Heart left ventricle (tissue), 16 donors: ENCODE data around the gene MAS1. TPM values are rescaled to one million over a fixed set of nuclear protein-coding genes. Genes with fewer than 3 reads are reported as not detected.

Experiments
- ATAC-seq, 4 donors: fragments of 200-7000 bp; cut with Tn5 transposase; one replicate each; pipeline ENCODE4 v1.9.1; 2020 to 2022; ENCODE audit warnings: moderate library complexity in 4 of 4, mild to moderate bottlenecking in 3 of 4, moderate number of reproducible peaks in 1 of 4
- DNase-seq, 5 donors: peaks; one replicate each; pipeline ENCODE4 v3.0.0-alpha.2; 2020
- H3K27ac ChIP-seq, 12 donors: fragments of 200-600 bp; sonication (generic) in 4 of 12; one replicate each; pipeline versions ENCODE4 v1.5.0 to v1.8.0; 2016 to 2022; ENCODE audit warnings: mild to moderate bottlenecking in 2 of 12
- H3K27me3 ChIP-seq, 9 donors: fragments of 200-600 bp; sonication (generic) in 2 of 9; one replicate each; pipeline versions ENCODE4 v1.5.1 to v1.8.0; 2016 to 2022; ENCODE audit warnings: mild to moderate bottlenecking in 3 of 9
- H3K36me3 ChIP-seq, 9 donors: fragments of 200-600 bp; sonication (generic) in 2 of 9; one replicate each; pipeline versions ENCODE4 v1.5.0 to v1.8.0; 2018 to 2022; ENCODE audit warnings: mild to moderate bottlenecking in 2 of 9
- H3K4me1 ChIP-seq, 12 donors: fragments of 200-600 bp; sonication (generic) in 4 of 12; one replicate each; pipeline versions ENCODE4 v1.5.0 to v1.8.0; 2016 to 2022; ENCODE audit warnings: mild to moderate bottlenecking in 3 of 12
- H3K4me3 ChIP-seq, 12 donors: fragments of 200-600 bp; sonication (generic) in 4 of 12; one replicate each; pipeline versions ENCODE4 v1.5.0 to v1.8.0; 2017 to 2022; ENCODE audit warnings: mild to moderate bottlenecking in 9 of 12, moderate library complexity in 4 of 12
- H3K9me3 ChIP-seq, 12 donors: fragments of 200-600 bp; sonication (generic) in 4 of 12; one replicate each; pipeline versions ENCODE4 v1.5.0 to v1.8.0; 2016 to 2022; ENCODE audit warnings: mild to moderate bottlenecking in 1 of 12
- POLR2A ChIP-seq, 2 donors: fragments of 450-650 bp; IDR thresholded peaks; one replicate each; pipeline ENCODE4 v1.6.1; 2017; ENCODE audit warnings: antibody characterized with exemption in 2 of 2, mild to moderate bottlenecking in 2 of 2, moderate library complexity in 2 of 2
- WGBS, 4 donors: extraction: QIAGEN DNeasy Blood & Tissue Kit in 2 of 4; methylation state at CpG; one replicate each; pipeline versions ENCODE4 v1.1.5 to v1.1.7; 2013 to 2018; 5-methylcytosine and 5-hydroxymethylcytosine counted together
- intact Hi-C, 10 donors: fragments of 100-400 bp; cut with DNase I; formaldehyde crosslinking; loops; one replicate each; pipeline versions ENCODE4 v1.11.1 to v1.14.2; 2022
- polyA plus RNA-seq, 2 donors: library from polyadenylated mRNA; stranded (reverse); fragments of 200-250 nt; gene quantifications; one replicate each; pipeline ENCODE4 v1.2.3, GENCODE V29; 2013
- total RNA-seq, 9 donors: library from RNA; depleted of rRNA in 2 of 9; stranded (reverse); fragments of >200 nt in 2 of 9; fragmentation: NEBNext Ultra II Directional in 3 of 9; extraction: Animal tissue kit (Norgen Biotek cat#: 25700) in 3 of 9; gene quantifications; one replicate each; pipeline versions ENCODE4 v1.1.0 to v1.2.4, GENCODE V29; 2016 to 2023
- TF ChIP-seq, protein P1 (sequence below), 12 donors: fragments of 200-600 bp; sonication (generic) in 4 of 12; IDR thresholded peaks; one replicate each; pipeline versions ENCODE4 v1.5.0 to v1.8.0; 2018 to 2022; ENCODE audit warnings: antibody characterized with exemption in 12 of 12, mild to moderate bottlenecking in 5 of 12
- donor health status: ischemic (EF 13 %, LVEDD 7.1; RV severe dilation, severe dysfunction).
- donor health status: healthy with polysubstance abuse.
- donor health status: DM: no; HTN: yes; CAD: no.
- donor health status: DM: no; HTN: no; CAD: no.
- donor health status: ischemic (EF 25% LVEDD 6.9; RV normal size, moderate dysfunction).
- donor health status: ischemic (EF 25% LVEDD 5.7; RV mildly dilated, moderate dysfunction).
- donor health status: healthy.
- donor health status: DM: yes; HTN: yes; CAD: no.
- donor health status: ischemic (EF 35%, LVEDD 5.7; RV mildly dilated, moderate dysfunction).
- donor health status: nonischemic (EF 11% LVEDD 7.7; RV severe dilation, severe dysfunction).
- donor health status: DM: yes; HTN: yes; CAD: no.
- donor health status: PGD.
- donor health status: ischemic (EF 29% LVEDD 5.4; RV normal size, mild dysfunction).
- donor health status: nonischemic (EF 23%, LVEDD 6.1; RV moderate dilation, normal function).

Gene MAS1
- total and polyA plus RNA-seq, 11 donors: 0.05 to 0.08 TPM; not detected in 9

DNA sequence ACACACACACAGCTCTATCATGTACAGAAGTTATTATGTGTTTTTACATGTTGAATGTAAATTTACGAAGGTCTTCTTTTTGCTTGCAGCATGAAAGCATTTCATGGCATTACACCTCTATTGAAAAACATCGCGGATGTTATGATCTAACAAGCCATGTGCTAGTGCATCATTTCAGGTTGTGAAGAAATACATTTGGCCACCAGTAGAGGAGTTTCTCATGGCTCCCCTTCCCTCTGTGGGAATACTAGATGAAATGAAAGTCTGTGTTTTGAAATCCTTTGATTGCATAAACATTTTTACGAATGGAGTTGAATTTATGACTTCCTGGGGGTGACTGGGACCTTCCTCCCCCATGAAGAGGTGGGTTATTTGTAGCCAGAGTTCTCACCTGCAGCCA is 17.7 kb downstream of the MAS1 start:
- Histone ChIP-seq H3K4me1 (no peaks in the 10 kb centered on the region), H3K4me3 (no peak overlapping the region), H3K27ac (no peak overlapping the region), H3K27me3 (peaks cover 0 to 8% (median 0%) of the 10 kb centered on the region in 9 donors), H3K36me3 (no peaks in the 10 kb centered on the region), H3K9me3 (no peaks in the 10 kb centered on the region)
- intact Hi-C loops: no loop called here
- ATAC-seq (no peak), DNase-seq (no peak)
- TF ChIP-seq POLR2A (IDR thresholded peaks at IDR 0.05): no peak
- TF ChIP-seq, protein P1, sequence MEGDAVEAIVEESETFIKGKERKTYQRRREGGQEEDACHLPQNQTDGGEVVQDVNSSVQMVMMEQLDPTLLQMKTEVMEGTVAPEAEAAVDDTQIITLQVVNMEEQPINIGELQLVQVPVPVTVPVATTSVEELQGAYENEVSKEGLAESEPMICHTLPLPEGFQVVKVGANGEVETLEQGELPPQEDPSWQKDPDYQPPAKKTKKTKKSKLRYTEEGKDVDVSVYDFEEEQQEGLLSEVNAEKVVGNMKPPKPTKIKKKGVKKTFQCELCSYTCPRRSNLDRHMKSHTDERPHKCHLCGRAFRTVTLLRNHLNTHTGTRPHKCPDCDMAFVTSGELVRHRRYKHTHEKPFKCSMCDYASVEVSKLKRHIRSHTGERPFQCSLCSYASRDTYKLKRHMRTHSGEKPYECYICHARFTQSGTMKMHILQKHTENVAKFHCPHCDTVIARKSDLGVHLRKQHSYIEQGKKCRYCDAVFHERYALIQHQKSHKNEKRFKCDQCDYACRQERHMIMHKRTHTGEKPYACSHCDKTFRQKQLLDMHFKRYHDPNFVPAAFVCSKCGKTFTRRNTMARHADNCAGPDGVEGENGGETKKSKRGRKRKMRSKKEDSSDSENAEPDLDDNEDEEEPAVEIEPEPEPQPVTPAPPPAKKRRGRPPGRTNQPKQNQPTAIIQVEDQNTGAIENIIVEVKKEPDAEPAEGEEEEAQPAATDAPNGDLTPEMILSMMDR (IDR thresholded peaks at IDR 0.05): no peak
- WGBS, 4 donors: 82 to 90% (median 87%) methylated on average over 4 of the region's 4 CpGs

DNA sequence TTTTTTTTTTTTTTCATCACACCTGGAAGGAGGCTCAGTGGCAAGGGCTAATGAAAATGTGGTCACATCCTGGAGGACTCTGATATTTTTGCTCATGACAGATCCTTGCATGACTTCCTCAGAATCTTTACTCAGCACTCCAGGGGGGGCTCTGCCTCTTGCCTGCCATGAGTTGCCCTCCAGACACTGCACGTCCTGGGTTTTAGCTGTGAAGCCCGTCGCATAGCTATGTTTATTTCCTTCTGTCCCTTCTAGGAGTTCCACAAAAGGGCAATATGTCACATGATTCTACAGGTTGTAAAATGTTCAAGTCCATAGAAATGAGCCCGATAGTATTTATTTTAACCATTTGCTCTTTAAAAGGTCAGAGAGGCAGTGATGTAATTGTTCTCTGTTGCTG is 18.2 kb downstream of the MAS1 start:
- Histone ChIP-seq H3K27me3 (peaks cover 0 to 8% (median 0%) of the 10 kb centered on the region in 9 donors), H3K4me3 (no peak overlapping the region), H3K4me1 (no peaks in the 10 kb centered on the region), H3K36me3 (no peaks in the 10 kb centered on the region), H3K27ac (no peak overlapping the region), H3K9me3 (no peaks in the 10 kb centered on the region)
- WGBS, 4 donors: 47 to 59% (median 53%) methylated on average over 4 of the region's 4 CpGs
- DNase-seq (no peak), ATAC-seq (no peak)
- intact Hi-C loops: no loop called here
- TF ChIP-seq, protein P1 (IDR thresholded peaks at IDR 0.05): no peak
- no peak for TF ChIP-seq POLR2A (IDR thresholded peaks at IDR 0.05)

DNA sequence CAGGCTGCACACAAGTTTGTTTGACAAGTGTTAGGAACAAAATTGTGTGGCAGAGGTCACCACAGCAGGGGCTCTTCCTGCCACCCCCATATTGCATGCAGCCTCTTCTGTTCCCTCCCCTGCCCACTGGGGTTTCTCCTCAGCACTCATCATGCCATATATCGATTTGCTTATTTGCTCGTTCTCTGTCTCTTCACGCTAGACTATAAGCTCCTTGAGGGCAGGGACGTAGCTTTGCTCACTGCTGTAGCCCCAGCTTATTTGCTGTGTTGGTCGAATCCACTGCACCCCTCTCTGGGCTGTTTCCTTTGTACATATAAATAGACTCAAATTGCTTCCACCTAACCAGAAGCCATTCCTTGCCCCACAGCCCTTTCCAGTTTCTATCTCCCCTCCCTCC is 19.6 kb downstream of the MAS1 start:
- H3K36me3 ChIP-seq: no peaks in the 10 kb centered on the region
- no peaks in the 10 kb centered on the region for H3K9me3 ChIP-seq
- WGBS, 4 donors: 86 to 91% (median 90%) methylated on average over 5 of the region's 5 CpGs
- no peak for ATAC-seq
- no peak for DNase-seq
- no peak overlapping the region for H3K4me3 ChIP-seq
- H3K27me3 ChIP-seq: peaks cover 0 to 8% (median 0%) of the 10 kb centered on the region in 9 donors
- intact Hi-C loops: no loop called here
- no peaks in the 10 kb centered on the region for H3K4me1 ChIP-seq
- TF ChIP-seq, protein P1 (IDR thresholded peaks at IDR 0.05): no peak
- no peak for TF ChIP-seq POLR2A (IDR thresholded peaks at IDR 0.05)
- no peak overlapping the region for H3K27ac ChIP-seq

DNA sequence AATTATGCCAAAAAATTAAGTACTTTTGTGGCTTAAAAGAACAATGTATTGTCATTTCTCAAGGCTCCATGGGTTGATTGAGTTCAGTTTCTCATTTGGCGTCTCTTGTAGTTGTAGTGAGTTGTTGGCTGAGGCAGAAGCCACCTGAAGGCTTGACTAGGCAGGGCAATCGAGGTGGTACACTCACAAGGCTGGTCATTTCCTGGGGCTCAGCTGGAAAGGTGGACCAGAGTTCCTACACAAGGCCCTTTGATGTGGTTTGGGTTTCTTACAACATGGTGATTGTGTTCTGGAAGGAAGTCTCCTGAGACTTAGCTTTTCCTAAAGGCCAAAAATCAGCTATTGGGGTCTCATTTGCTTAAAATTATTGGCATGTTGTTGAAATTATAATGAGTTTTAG is 22.6 kb downstream of the MAS1 start:
- Histone ChIP-seq H3K36me3 (no peaks in the 10 kb centered on the region), H3K27me3 (peaks cover 0 to 8% (median 0%) of the 10 kb centered on the region in 9 donors), H3K4me3 (no peak overlapping the region), H3K4me1 (no peaks in the 10 kb centered on the region), H3K9me3 (no peaks in the 10 kb centered on the region), H3K27ac (no peak overlapping the region)
- intact Hi-C loops: no loop called here
- WGBS, 4 donors: 70 to 79% (median 77%) methylated on average over 2 of the region's 2 CpGs
- no peak for DNase-seq
- no peak for ATAC-seq
- TF ChIP-seq, protein P1 (IDR thresholded peaks at IDR 0.05): no peak
- TF ChIP-seq POLR2A (IDR thresholded peaks at IDR 0.05): no peak
